Gastrocnemius medialis (tissue), 4 donors: ENCODE measurements around the gene KIF21B. TPM values are rescaled to one million over a fixed set of nuclear protein-coding genes. Genes with fewer than 3 reads are reported as not detected.

ENCODE experiments used
- ATAC-seq, 2 donors: fragments of 150-250 bp; one replicate each; pipeline ENCODE4 v1.9.1; 2016
- DNase-seq, 2 donors: peaks; one replicate each; pipeline ENCODE4 v3.0.0-alpha.2; 2019
- H3K27ac ChIP-seq, 4 donors: fragments of 200-600 bp; sonication (generic); 1 replicate in 1 of 4; 2 replicates in 3 of 4; pipeline ENCODE4 v1.5.1; 2016 to 2018; ENCODE audit warnings: mild to moderate bottlenecking in 2 of 4, moderate library complexity in 1 of 4
- H3K27me3 ChIP-seq, 3 donors: fragments of 200-600 bp; sonication (generic) in 2 of 3; 1 replicate in 1 of 3; 2 replicates in 2 of 3; pipeline versions ENCODE4 v1.5.1 to v1.6.0; 2016 to 2019; ENCODE audit warnings: mild to moderate bottlenecking in 1 of 3, moderate library complexity in 1 of 3
- H3K36me3 ChIP-seq, 2 donors: fragments of 200-600 bp; sonication (generic) in 1 of 2; one replicate each; pipeline ENCODE4 v1.5.1; 2017 to 2018
- H3K4me1 ChIP-seq, 2 donors: fragments of 200-600 bp; sonication (generic) in 1 of 2; one replicate each; pipeline ENCODE4 v1.5.1; 2016 to 2017; ENCODE audit warnings: mild to moderate bottlenecking in 2 of 2
- H3K4me3 ChIP-seq, 4 donors: fragments of 200-600 bp; sonication (generic) in 3 of 4; 1 replicate in 1 of 4; 2 replicates in 3 of 4; pipeline ENCODE4 v1.5.1; 2016 to 2019; ENCODE audit warnings: mild to moderate bottlenecking in 2 of 4
- H3K9me3 ChIP-seq, 3 donors: fragments of 200-600 bp; sonication (generic) in 2 of 3; 1 replicate in 1 of 3; 2 replicates in 2 of 3; pipeline ENCODE4 v1.5.1; 2016 to 2019
- POLR2A ChIP-seq, 2 donors: fragments of 450-650 bp; IDR thresholded peaks; one replicate each; pipeline ENCODE4 v1.6.1; 2017; ENCODE audit warnings: antibody characterized with exemption in 2 of 2, mild to moderate bottlenecking in 2 of 2, moderate library complexity in 2 of 2
- in situ Hi-C, 4 donors: fragments of 200-750 bp; cut with MboI; loops; one replicate each; pipeline versions ENCODE4 v1.15.0 to v1.8.0; 2017; ENCODE audit warnings: low sequenced_read_pairs in 4 of 4
- intact Hi-C: fragments of 100-400 bp; cut with DNase I; formaldehyde crosslinking; loops from one replicate; pipeline ENCODE4 v1.15.1; 2023; ENCODE audit warnings: low total_unique reads
- total RNA-seq, 4 donors: library from RNA; depleted of rRNA; stranded (reverse); fragments of >200 nt; gene quantifications; one replicate each; pipeline versions ENCODE4 v1.1.0 to v1.2.3, GENCODE V29; 2016
- TF ChIP-seq, protein P1 (sequence below), 5 experiments: fragments of 450-650 bp in 3 of 5; fragments of 200-600 bp in 2 of 5; sonication (generic) in 2 of 5; IDR thresholded peaks in 4 of 5; conservative IDR thresholded peaks in 1 of 5; 1 replicate in 4 of 5; 2 replicates in 1 of 5; pipeline ENCODE4 v1.5.1; 2016 to 2019; ENCODE audit warnings: antibody characterized with exemption in 5 of 5, mild to moderate bottlenecking in 3 of 5, moderate library complexity in 3 of 5

Gene KIF21B
- total RNA-seq, 4 donors from 2014 or later = 0.23 to 0.49 (median 0.36) TPM

DNA sequence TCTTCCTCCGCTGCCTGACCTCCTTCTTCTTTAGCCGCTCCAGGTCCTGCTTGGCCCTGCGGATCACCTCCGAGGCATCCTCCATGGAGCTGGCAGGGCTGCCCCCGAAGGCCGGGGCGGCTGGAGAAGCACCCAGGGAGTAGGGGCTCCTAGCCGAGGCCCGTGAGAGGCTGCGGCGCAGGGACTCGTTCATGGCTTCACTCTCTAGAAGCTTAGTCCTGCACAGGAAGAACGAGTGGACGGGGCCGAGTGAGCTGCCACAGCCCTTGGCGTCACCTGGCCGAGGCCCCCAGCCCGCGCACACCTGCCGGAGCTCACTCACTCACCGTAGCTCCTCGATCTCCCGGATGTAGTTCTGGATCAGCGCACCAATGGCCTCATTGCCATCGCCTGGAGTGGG, 23.1 kb downstream of the KIF21B start:
- in situ Hi-C loops (no loop called here), intact Hi-C loops (no loop called here)
- H3K36me3 ChIP-seq = no peaks in the 10 kb centered on the region

DNA sequence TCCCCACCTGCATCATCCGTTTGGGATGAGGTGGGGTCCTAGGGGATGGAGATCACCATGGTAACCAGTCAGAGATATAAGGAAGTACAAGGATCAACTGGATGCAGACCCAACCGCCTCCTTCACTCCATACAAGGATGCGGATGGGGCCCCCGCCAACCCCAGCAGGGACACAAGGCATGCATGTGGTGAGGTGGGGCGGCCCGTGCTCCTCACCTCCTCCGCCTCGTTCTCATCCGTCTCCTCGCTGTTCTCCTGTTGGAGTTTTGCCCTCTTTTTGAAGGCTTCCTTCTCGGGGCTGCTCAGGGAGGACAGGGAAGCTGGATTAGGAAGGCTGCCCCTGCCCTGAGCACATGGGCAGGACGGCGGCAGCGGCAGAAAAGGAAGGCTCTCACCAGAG, 23.8 kb downstream of the KIF21B start:
- intact Hi-C loops (no loop called here), in situ Hi-C loops (no loop called here)
- no peaks in the 10 kb centered on the region for H3K4me1 ChIP-seq
- H3K36me3 ChIP-seq = no peaks in the 10 kb centered on the region
- H3K4me3 ChIP-seq = no peak overlapping the region
- no peaks in the 10 kb centered on the region for H3K9me3 ChIP-seq
- ATAC-seq = no peak
- H3K27me3 ChIP-seq = no peaks in the 10 kb centered on the region
- no peak for DNase-seq
- H3K27ac ChIP-seq = no peak overlapping the region
- TF ChIP-seq POLR2A (IDR thresholded peaks at IDR 0.05) = no peak
- TF ChIP-seq, protein P1, sequence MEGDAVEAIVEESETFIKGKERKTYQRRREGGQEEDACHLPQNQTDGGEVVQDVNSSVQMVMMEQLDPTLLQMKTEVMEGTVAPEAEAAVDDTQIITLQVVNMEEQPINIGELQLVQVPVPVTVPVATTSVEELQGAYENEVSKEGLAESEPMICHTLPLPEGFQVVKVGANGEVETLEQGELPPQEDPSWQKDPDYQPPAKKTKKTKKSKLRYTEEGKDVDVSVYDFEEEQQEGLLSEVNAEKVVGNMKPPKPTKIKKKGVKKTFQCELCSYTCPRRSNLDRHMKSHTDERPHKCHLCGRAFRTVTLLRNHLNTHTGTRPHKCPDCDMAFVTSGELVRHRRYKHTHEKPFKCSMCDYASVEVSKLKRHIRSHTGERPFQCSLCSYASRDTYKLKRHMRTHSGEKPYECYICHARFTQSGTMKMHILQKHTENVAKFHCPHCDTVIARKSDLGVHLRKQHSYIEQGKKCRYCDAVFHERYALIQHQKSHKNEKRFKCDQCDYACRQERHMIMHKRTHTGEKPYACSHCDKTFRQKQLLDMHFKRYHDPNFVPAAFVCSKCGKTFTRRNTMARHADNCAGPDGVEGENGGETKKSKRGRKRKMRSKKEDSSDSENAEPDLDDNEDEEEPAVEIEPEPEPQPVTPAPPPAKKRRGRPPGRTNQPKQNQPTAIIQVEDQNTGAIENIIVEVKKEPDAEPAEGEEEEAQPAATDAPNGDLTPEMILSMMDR (IDR thresholded peaks at IDR 0.05 in 4 of 5, conservative IDR thresholded peaks at IDR 0.05 in 1 of 5) = no peak

More for the DNA sequence above, 23.1 kb downstream of the KIF21B start:
- no peak overlapping the region for H3K27ac ChIP-seq
- H3K9me3 ChIP-seq = no peaks in the 10 kb centered on the region
- no peaks in the 10 kb centered on the region for H3K4me1 ChIP-seq
- no peak for DNase-seq
- TF ChIP-seq, protein P1 (IDR thresholded peaks at IDR 0.05 in 4 of 5, conservative IDR thresholded peaks at IDR 0.05 in 1 of 5) = no peak
- no peak for TF ChIP-seq POLR2A (IDR thresholded peaks at IDR 0.05)
- H3K27me3 ChIP-seq = no peaks in the 10 kb centered on the region
- no peak for ATAC-seq
- no peak overlapping the region for H3K4me3 ChIP-seq

DNA sequence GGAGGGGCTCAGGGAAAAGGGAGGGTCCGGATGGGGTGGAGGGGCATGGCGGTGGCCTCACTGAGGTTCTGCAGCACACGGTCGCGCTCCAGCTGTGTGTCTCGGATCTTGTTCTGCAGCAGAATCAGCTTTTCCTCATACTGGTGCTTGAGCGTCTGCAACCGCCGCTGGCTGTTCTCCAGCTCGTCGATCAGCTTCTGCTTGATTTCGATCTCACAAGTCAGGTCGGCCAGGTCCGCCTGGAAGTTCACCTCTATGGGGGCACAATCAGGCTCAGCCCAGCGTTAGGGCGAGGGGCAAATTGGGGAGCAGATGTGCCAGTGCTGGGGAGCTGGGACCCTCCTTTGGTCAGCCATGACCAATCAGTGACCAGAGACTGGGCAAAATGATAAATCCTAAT, 25.2 kb downstream of the KIF21B start:
- Histone ChIP-seq H3K9me3 (no peaks in the 10 kb centered on the region), H3K4me3 (no peak overlapping the region), H3K27ac (no peak overlapping the region), H3K4me1 (no peaks in the 10 kb centered on the region), H3K36me3 (no peaks in the 10 kb centered on the region), H3K27me3 (no peaks in the 10 kb centered on the region)
- no peak for ATAC-seq
- intact Hi-C loops = no loop called here
- TF ChIP-seq, protein P1 (IDR thresholded peaks at IDR 0.05 in 4 of 5, conservative IDR thresholded peaks at IDR 0.05 in 1 of 5) = no peak
- TF ChIP-seq POLR2A (IDR thresholded peaks at IDR 0.05) = no peak
- in situ Hi-C loops = no loop called here
- DNase-seq = no peak

DNA sequence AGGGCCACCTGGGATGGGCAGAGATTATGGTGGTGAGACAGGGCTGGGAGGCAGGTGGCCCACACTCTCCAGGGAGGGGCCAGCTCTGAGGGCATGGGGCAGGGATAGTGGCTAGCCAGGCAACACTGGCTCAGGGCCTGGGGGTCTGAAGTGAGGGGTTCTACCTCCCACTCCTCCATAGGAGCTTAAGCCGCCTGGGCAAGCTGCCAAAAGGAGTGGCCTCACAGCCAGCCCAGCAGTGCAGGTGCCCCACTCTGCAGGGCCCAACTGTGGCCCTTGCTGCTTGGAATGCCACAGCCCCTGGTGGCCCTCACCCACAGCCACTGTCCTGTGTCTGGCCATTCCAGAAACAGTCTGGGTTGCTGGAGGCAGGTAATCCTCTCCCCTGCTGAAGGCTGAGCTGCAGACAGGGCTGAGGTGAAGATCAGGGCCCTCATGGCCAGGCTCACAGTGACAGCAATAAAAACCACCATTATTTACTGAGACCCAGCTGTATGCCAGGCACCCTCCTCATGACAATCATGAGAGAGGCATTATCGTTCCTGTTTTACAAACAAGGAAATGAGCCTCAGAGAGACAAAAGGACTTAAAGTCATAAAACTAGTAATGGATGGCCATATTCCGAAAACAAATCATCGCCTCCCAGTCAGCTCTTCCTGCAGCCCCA, 31.0 kb downstream of the KIF21B start:
- H3K27me3 ChIP-seq = no peaks in the 10 kb centered on the region
- intact Hi-C loops = no loop called here
- DNase-seq (no peak), ATAC-seq (no peak)
- H3K4me3 ChIP-seq = no peak overlapping the region
- H3K4me1 ChIP-seq = no peaks in the 10 kb centered on the region
- in situ Hi-C loops = no loop called here
- H3K9me3 ChIP-seq = no peaks in the 10 kb centered on the region
- TF ChIP-seq POLR2A (IDR thresholded peaks at IDR 0.05) = no peak
- TF ChIP-seq, protein P1 (IDR thresholded peaks at IDR 0.05 in 4 of 5, conservative IDR thresholded peaks at IDR 0.05 in 1 of 5) = no peak
- H3K27ac ChIP-seq = no peak overlapping the region
- no peaks in the 10 kb centered on the region for H3K36me3 ChIP-seq
